ENCODE measurements around the gene DOCK2.

DOCK2 gene

DNA sequence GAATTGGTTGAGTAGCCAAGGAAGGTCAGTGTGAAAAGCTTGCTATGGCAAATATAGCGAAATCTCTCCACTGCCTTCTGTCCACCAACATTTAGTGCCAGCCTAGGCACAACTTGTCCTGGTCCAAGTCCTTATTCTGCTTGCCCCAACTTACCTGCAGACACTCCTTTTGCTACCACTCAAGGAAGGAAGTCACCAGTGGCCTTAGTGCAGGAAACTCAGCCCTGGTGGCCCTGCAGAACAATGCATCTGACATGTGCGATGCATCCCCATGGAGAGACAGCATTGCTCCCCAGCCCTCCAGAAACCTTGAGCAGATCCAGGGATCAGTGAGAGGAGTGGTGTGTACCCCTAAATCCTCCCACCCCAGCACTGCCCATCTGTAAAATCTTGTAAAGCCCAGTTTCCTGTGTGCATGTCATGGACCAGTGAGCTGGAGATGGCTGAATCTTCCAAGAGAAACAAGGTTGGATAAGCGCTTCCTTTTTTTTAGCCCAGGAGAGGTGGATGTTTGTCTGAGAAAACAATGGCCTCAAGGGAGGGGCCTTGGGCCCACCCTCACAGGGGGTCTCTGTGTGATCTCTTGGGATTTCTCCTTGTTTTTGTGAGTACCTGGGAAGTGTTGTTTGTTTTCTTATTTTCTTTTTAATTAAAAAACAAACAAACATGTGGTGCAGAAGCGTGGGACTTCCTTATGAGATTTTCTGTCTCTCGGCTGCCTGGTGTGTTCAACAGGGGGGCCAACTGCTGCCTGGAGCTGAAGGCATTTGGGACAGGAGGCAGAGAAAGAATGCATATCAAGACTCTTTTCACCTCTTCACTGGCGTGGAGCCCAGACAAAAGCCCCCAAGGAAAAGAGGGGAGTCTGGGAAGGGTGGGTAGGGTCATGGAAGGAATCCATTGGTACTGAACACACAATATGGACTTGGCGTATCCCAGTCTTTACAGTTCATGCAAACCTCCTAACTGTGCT is 472.3 kb downstream of the DOCK2 start:
- no peak for DNase-seq

GRCh38 chr5:170110403-170111087 is 473.5 kb downstream of the DOCK2 start:
- no peak for DNase-seq

DNA sequence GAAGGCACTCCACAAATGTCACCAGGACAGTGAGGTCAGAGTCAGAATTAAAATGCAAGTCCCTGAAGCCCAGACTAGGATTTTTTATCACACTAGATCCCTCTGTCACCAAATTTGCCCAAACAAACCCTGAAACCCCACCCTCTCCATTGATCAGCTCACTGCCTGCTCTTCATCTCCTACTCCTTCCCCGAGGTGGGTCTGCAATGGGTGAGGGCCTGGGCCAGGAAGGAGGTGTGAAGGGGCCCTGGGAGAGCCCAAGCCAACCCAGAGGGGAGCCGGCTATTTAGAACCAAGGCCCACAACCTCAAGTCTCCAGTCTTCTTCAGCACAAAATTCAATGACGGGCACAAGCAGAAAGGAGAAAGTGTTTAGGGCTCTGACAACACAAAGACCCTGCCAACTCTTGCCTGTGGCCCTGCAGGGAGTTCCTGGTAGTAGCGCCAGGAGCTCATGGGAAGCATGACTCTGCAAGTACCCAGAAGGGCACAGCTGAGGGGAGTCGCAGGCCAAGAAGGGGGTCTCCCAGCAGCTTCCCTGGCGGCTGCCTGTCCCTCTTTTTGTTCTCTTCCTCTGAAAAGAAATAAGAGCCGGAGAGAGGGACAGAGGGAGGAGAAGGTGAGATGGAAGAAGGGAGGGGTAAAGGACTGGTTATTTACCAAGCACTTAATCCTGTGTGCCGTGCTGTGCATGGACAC is 474.2 kb downstream of the DOCK2 start:
- no peak for DNase-seq

DNA sequence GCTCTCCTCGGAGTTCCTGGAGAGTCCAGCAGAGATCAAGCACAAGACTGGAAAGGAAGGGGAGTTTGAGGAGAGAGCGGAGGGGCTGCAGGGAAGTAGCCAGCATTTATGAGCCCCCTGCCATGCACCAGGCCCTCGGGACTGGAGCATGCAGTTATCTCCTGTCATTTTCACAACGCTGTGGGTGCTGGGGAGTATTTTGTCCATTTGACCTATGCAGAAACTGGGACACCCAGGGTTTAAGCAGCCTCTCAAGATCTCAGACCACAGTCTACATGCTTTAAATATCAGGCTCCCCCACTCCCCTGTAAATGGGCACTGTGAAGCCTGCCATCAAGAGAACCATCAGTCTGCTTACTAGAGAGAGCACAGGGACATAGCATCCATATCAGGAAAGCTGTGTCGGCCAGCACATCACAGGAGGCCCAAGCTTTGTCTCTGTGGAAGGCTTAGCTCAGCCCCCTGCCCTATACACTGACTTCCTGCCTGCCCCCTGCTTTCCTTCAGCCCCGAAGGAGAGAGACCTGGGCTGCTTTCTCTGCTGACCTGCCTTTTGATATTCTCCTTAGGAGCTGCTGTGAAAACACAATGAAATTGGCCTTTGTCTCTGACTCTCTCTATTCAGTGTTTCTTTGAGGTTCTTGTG is 475.9 kb downstream of the DOCK2 start:
- DNase-seq, result no peak

DNA sequence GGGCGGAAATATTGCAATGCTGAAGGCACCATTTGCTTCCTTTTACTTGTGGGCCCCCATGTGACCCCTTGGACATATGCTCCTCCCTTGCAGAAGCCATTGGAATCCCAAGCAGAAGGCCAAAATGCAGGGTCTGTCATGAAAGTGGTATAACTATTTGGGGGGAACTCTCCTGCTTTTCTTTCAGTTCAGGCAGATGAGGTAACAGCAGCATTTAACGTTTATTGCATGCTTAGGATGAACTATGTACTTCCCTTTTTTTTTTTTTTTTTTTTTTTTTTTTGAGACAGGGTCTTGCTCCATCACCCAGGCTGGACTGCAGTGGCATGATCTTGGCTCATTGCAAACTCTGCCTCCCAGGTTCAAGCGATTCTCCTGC is 476.4 kb downstream of the DOCK2 start:
- no peak for DNase-seq

DNA sequence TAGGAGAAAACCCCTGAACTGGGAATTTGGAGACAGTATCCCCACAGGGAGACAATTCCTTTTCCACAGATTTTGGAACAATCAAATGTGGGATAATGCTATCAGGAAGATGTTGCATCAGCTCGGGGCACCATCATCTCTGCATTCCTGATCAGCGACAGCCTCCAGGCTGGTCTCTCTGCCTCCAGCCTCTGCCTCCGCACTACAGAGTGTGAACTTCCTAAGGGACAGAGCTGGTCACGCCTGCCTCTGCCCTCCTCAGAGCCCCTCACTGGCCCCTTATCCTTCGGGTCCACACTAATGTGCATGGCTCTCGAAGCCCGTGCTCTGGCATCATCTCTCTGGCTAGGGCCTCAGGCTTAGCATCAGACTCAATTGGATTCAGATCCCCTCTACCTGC is 477.2 kb downstream of the DOCK2 start:
- DNase-seq, result no peak

DNA sequence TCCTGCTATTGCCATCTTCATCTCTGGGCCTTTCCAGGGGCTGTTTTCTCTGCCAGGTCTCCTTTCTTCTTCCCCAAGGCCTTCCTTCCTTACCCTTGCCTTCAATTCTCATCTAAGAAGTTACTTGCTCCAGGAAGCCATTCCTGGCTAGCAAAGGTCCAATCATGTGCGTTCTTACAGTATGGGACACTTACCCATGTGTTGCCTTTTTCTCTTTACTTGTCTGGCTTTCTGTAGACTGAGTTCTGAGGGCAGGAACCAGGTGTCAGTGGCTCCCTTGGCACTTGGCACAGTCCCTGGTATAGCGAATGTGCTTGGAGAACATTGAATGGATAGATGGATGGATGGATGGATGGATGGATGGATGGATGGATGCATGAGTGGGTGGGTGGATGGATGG is 478.9 kb downstream of the DOCK2 start:
- DNase-seq, result no peak

- no peak for DNase-seq
These were observed 480.7 kb downstream of the DOCK2 start for GRCh38 chr5:170117736-170118135.

GRCh38 chr5:170120576-170120975 is 483.5 kb downstream of the DOCK2 start:
- DNase-seq, result no peak

- no peak for DNase-seq
These were observed 484.2 kb downstream of the DOCK2 start for GRCh38 chr5:170121321-170121720.

GRCh38 chr5:170126061-170126460 is 489.0 kb downstream of the DOCK2 start:
- DNase-seq, result no peak

DNA sequence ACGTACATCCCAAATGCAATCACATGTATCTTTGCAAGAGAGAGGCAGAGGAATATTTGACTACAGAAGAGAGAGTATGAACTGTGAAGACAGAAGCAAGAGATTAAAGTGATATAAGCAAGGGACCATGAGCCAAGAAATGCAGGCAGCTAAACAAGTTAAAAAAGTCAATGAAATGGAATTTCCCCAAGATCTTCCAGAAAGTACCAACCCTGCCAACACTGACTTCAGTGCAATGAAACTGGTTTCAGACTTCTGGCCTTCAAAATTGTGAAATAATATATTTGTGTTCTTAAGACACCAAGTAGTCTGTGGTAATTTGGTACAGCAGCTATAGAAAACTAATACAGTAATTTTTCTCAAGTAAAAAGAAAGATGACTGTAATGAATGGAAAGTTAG is 489.6 kb downstream of the DOCK2 start:
- DNase-seq, result no peak

- DNase-seq, result no peak
These were observed 494.2 kb downstream of the DOCK2 start for GRCh38 chr5:170131235-170131634.

- DNase-seq, result no peak
These were observed 495.3 kb downstream of the DOCK2 start for GRCh38 chr5:170132269-170132975.

Data from activated CD4-positive, alpha-beta T cell treated with anti-CD3 and anti-CD28 coated beads for 48 hours (primary cell).